ENCODE data around the gene STAMBP.
"Not testable (repeated sequence)": the region's sequence is repeated elsewhere in the genome, so short reads cannot be mapped to it uniquely, and the experiment has no call there.

The STAMBP gene

DNA sequence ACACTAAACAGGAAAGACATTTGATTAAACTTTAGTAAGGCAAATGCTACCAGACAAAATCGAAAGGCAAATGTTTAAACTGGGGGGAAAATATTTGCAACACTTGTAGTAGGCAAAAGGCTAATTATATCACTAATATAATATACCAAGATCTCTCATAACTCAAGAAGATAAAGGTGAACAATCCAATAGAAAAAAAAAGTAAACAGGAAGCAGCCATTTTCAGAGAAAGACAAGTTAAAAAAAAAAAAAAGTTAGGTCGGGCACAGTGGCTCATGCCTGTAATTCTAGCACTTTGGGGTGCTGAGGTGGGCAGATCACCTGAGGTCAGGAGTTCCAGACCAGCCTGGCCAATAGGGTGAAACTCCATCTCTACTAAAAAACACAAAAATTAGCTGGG, 59.6 kb downstream of the STAMBP start:
- DNase-seq = no peak

DNA sequence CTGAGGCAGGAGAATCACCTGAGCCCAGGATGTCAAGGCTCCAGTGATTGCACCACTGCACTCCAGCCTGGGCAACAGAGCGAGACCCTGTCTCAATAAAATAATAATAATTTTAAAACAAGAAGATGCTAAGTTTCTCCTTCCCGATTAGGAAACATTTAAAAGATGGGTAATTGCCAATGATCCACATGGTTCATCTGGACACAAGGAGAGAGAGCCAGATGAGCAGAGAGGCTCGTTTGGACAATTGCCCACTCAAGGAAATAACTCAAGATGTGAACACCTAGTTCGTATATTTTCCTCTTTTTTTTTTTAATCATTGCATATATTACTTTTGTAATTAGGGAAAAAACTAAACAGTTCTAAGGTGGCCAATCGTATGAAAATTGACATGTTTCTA, 60.4 kb downstream of the STAMBP start:
- DNase-seq = no peak

DNA sequence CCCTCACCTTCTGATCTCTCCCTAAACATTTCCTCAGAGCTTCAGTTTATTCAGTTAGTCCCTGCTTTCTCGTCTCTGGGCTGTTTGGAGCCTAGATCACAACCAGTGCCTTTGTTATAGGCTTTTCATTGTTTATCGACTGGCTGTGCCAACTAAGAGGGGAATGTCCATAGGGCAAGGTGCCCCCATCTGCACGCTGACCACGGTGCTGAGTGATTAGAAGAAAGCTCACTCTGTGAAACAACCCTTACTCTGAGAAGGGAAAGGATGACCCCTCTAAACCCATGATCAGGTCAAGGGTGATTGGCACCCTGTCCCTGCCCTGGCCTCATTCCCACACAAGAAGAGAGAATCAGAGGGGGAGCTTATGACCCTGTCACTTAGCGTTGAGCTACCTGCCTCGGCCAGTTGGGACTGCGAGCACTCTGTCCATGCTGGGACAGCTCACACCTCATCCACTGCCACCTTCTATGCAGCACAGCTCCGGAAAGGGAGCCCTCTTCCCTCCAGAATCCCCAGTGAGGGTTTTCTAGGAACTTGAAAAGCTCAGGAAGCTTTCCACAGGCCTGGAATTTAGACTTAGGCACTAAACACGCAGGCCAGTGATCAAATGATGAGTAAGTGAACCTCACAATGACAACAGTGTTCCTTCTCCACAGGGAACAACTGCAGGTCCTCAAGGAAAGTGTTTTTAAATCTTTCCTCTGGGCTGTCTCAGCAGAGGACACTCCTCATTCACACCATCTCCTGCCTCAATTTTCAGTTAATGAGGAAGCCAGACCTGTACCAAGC, 61.7 kb downstream of the STAMBP start:
- DNase-seq = no peak

DNA sequence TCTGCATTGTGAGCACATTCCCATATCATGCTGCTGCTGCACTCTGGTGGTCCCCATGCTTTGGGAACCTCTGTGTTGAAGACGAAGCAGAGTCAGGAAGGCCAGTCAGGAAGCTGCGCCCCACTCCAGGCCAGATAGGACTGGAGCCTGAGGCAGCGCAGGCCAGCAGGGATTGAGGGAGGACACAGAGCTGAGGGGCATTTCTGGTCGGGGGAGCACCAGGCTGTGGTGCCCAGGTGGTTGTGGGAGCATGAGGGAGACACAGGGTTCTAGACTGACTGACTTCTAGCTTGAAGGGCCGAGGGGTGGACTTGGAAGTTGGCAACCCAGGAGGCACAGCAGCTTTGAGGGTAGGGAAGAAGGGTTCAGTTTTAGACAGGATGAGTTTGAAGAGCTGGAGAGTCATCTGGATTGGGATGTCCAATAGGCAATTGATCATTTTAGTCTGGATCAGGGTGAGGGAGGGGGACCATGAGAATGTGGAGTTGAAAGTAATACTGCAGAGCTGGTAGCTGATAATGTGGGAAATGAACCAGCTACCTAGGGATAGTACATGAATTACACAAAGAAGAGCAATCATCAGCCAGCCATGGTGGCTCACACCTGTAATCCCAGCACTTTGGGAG, 62.6 kb downstream of the STAMBP start:
- DNase-seq = no peak

DNA sequence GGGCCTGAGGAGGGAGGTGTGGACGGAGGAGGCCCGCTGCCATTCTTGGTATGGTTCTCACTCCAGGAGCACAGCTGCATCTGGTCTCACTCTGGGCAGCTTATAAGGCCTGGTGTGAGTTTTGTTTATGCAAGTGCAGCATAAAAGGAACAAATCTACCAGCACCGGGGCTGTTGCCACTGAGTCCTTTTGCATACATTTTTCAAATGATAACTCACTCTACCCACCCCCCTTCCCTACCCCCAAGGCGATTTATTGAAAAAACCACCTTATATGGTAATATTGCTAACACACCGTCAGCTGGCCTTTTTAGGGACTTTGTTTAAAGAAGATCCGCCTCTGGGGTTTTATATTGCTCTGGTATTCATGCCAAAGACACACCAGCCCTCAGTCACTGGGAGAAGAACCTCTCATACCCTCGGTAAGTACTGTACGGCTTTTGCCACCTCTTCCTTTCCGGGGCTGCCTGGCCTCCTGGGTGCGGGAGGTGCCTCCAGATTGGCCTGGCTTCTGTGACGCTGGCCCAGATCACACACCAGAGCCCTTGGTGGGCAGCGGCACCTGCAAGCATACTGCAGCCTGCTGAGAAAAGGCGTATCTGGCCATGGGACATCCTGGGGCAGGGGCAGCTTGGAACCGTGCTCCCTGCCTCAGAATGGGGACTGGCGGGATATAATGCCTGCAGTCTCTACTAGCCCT, 64.0 kb downstream of the STAMBP start, which contains the start of gene ACTG2:
ACTG2 (plus strand) TSS at position 378 of the 699 bp plus-strand sequence. CDS start 8,304 bp downstream, outside the sequence.
- DNase-seq = no peak

DNA sequence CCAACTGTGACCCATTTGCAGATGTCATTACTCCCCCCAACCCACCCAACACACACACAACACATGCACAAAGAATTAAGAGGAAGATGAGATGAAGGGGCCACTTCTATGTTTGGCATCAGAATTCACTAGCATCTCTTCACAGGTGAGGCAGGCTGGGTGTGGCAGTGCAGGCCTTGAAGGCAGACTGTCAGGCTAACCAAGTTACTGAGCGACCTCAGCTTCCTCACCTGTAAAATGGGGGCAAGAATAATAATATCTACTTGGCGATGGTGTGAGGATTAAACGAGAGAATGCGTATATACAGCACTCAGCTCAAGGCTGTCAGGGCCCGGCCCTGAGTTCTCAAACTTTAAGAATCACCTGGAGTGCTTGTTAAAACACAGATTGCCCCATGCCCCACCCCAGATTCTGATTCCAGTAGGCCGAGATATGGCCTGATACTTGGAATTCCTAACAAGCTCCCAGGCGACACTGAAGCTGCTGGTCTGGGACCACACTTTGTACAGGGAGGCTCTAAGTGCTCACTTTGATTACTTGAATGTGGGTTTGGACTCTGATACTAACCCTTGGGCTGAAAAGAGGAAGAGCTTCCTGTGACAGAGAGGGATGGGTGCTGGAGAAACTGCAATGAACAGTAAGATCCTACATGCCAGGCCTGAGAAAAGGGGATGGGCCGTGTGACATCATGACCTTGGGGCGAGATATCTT, 65.2 kb downstream of the STAMBP start:
- DNase-seq = no peak

DNA sequence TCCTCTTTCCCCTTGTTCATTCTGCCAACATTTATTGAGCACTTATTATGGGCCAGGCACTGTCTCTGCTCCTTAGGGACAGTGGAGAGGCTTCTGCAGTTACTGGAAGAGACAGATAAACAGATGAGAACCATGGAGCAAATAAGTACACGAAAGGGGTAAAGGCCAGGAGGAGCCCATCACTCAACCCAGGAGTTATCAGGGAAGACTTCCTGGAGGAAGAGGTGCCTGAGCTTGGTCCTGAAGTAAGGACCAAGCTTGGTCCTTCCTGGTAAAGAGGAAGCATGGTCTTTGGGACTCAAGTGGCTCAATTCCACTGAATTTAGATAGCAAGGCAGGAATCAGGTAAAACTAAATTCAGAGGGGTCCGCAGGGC, 65.7 kb downstream of the STAMBP start:
- DNase-seq = no peak

DNA sequence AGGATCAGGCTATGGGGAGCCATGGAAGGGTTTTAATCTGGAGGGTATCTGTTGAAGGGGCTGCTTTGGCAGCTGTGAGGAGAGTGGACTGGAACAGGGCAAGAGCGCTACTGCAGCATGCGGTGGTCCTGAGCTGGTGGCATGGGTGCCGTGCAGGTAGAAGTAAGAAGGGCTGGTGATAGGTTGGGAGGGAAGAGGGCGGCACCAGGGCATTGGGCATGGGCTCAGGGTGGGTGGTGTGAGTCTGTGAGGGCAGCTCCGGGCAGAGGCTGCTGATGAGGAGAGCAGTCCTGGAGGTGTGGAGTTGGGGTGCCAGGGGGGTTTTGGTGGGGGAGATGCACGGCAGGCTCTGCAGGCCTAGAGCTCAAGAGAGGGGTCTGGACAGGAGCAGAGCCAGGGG, 66.1 kb downstream of the STAMBP start:
- no peak for DNase-seq

DNA sequence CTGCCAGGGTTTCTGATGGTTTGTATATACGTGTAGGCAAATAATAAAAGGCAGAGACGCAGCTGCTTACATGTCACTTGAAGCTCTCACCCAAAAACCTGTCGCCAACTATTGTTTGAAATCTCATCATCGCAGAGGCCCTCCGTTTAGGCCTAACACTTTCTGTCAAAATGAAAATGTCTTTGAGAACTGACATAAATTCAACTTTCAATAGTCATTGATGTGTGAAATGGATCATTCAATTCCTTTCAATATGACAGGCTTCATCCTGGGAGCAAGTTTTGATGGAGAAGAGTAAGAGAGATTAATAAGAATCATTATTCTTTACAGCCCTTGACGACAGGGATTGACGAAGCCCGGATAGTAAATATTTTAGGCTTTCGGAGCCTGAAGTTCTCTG, 66.7 kb downstream of the STAMBP start:
- DNase-seq = no peak

DNA sequence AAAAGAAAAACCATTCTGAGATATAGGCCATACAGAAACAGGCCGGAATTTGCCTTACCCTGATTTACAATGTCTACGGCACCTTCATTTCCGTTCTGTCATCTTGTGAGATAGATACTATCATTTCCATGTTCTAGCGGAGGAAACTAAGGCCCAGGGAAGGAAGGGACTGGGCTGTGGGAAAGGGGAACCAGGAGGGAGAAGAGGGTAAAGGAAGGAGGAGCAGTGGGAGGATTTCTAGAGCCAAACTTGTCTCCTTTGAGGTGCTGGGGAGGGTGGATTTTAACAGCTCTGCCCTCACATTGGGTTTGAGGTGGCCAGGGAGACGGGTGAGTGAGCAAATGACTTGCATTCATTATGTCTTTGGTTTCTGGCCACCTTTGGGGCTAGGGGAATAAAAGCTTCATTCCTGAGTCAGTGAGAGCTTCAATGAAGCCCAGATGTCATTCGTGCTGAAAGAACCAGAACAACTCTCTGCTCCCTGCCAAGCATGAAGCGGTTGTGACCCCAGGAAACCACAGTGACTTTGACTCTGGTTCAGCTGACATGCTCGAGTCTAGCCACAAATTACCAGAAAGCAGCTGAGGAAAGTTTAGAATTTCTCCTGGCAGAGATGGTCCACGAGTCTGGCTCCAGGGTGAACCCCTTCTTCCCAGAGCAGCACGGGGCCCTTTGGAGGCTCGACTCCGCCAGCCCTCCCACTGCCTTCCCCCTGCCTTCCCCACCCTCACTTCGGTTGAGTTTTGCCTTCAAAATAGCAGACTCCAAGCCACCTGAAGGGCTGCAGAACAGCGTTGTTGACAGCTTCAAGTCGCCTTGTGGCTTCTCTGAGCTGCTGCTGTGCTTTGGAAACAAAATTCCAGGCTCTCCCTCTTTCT, 67.8 kb downstream of the STAMBP start:
- no peak for DNase-seq

DNA sequence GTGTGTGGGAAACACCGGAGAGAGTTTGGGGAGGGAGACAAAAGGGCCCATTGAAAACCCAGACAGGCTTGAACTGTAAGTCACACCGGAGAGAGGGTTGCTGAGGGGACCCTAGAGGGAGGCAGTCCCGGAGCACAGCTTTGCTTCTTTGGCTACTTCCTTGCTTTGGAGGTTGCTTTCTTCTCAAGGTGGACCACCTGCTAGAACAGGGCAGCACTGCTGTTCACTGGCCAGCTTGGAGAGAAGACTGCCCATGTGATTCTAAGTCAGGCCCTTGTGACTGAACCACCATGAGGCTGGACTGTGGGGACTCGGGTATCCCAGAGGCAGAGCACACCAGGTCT, 68.5 kb downstream of the STAMBP start:
- DNase-seq = no peak

DNA sequence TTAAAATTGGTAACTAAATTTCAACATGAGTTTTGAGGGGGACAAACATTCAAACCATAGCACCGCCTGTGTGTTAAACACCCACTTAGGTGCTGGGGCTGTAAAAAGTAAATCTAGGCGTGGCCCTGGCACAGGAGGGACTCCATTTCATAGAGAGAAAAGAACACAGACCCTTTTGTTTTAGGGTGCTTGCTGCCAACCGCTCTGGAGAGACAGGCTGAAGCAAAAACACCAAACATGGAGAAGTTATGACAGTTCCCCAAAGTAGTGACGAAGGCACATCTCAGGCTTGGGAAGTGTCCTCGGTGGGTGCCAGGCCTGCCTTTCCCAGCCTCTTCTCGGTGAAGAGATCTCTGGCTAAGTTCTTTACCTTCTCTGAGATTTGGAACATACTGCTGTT, 69.2 kb downstream of the STAMBP start:
- no peak for DNase-seq

DNA sequence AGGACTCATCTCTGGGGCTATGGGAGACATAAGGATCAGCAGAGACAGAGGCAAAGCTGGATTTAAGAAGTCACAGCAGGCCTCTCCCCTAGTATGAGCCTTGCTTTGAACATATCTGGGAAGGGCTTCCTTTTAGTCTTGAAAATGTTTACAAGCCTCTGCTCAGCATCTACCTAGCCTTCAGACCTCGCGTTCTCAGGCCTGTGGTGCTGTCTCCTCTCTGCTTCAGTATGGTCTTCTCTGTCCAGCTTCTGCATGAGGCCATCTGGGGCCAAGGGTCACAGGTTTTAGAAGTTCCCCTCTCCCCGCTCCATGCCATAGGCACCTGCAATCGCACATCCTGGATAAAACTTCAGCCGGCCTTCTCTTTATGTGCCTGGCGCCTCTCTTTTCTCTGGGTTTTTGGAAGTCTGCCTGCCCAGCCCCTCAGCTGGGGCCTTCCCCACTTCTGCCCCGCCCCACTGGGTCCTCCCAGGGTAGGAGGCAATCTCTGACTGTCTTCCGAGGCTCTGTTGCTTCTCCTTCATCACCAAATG, 71.1 kb downstream of the STAMBP start:
- DNase-seq = no peak

DNA sequence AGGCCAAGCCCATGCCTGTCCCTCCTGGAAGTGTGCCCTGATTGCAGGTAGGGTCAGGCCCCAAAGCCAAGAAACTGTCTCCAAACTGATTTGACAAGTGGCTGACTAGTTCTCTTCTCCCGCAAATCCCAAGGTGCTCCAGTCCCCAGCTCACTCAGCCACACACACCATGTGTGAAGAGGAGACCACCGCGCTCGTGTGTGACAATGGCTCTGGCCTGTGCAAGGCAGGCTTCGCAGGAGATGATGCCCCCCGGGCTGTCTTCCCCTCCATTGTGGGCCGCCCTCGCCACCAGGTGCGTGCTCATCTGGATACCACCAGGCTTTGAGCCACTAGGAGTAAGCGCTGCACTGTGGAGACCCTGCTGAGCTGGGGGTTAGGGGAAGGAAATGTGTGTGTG, 72.4 kb downstream of the STAMBP start:
- DNase-seq = no peak

DNA sequence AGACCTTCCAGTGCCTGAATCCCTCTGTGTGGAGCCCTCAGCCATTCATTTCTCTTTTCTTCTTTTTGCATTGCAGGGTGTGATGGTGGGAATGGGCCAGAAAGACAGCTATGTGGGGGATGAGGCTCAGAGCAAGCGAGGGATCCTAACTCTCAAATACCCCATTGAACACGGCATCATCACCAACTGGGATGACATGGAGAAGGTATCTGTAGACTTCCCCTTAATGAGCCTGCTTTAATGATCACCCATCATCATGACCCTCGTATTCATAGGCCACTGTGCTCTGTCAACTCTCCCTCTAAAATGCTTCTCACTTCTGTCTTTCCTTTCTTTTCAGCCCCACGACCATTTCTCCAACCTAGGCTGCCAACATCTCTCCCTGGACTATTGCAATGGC, 73.5 kb downstream of the STAMBP start:
- no peak for DNase-seq

DNA sequence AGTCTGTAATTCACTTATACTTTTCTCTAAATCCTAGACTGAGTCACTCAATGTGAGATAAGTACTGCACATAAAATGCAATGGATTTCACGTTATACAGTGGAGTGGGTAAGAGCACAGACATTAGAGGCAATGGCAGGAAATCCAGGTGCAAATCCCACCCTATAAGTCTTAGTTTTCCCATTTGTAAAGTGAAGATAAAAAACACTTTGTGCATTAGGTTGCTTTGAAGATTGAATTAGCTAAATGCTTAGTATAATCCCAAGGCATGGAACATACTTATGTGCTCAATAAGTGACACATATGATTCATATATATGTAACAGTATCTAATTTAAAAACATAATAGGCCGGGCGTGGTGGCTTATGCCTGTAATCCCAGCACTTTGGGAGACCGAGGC, 74.6 kb downstream of the STAMBP start:
- no peak for DNase-seq

DNA sequence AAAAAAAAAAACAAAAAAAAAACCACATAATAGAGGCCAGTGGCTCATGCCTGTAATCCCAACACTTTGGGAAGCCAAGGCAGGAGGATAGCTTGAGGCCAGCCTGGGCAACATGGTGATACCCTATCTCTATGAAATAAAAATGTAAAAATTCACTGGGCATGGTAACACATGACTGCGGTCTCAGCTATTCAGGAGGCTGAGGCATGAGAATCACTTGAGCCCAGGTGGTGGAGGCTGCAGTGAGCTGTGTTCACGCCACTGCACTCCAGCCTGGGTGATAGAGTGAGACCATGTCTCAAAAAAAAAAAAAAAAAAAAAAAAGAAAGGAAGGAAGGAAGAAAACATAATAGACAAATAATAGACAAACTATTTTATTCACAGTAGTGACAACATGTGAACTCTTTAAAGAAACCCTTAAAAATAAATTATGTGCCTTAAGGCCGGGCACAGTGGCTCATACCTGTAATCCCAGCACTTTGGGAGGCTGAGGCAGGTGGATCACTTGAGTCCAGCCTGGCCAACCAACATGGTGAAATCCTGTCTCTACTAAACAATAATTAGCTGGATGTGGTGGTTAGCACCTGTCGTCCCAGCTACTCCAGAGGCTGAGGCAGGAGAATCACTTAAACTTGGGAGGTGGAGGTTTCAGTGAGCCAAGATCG, 75.3 kb downstream of the STAMBP start:
- not testable (repeated sequence) for DNase-seq

DNA sequence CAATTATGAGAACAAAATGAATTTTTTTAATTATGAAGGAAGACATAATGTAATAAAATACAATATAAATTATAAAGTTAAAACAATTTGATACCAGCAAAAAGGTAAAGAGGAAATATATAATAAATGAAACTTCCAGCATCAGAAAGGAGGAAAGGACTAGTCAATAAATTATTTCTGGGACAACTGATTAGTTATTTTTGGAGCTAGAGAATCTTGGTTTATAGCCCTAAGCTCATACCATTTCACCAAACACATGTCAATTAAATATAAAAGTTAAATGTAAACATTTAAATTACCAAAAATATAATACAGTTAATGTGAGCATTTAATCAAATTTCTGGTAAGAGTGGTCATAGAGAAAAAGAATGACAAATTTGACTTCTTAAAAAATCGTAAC, 76.2 kb downstream of the STAMBP start:
- DNase-seq = no peak

DNA sequence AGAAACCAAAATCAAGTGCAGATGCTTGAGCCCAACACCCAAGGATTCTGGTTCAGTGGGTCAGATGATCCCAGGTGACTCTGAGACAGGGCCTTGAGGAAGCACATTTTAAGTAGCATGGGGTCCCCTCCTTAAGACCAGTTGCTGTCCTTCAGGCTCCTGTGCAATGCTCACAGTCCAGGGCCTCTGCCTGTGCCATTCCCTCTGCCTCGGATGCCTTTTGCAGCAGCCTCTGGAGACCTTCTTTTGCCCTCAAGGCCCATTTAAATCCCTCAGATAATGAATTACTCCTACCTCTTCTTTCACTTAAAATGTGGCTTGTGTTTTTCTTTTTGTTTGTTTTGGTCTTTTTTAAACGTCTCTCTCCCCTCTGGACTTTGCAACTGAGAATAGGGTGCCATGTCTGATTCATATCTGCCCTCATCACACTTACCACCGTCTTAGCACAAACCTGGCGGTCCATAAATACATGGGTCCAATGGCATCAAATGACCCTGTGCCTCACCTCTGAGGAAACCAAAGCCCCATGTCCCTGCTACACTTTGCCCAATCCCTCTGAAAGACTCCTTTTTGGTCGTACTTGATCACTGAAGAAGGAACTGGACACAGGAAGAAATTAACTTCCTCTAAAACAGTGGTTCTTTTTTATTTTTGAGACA, 78.2 kb downstream of the STAMBP start:
- no peak for DNase-seq

DNA sequence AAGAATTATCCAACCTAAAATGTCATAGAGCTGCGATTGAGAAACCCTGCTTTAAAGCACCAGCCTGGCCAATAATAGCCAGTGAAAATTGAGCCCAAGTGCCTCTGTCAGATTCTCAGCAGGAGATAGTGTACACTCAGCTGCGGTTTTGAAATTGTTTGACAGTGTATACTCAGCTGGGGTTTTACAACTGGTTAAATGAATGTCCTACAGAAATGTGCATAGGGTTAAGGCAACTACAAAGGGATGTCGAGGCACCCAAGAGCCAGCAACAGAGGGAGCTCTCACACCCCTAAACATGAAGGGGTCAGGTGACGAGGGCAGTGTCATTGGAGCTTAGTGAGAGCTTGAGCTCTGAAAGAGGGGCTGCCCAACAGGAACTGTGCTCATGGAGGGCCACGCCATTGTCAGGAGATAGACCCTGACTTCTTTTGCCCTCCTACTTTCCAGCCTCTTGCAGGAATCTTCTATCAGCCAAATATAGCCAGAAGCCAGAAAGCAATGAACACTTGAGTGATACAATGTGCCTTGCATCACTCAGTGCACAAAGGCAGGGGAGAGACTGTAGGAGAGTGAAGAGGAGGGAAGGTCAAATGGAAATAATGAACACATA, 79.2 kb downstream of the STAMBP start:
- peak; percentile 40 for DNase-seq
